SK-N-MC (cell line): Measurements from ENCODE around the gene KLF3.

Experiments used
- DNase-seq: peaks from one replicate; pipeline ENCODE4 v3.0.0-alpha.2; 2011; ENCODE audit warnings: low read depth, low spot score
- H3K27ac ChIP-seq: fragments of 200-600 bp; sonication (generic); 2 replicates; pipeline ENCODE4 v1.5.1; 2016; ENCODE audit warnings: mixed run types
- H3K36me3 ChIP-seq: fragments of 200-600 bp; sonication (generic); 2 replicates; pipeline ENCODE4 v1.6.1; 2017; ENCODE audit warnings: antibody characterized with exemption, low read length, mixed read lengths; ENCODE audit not compliant: insufficient read depth
- H3K4me3 ChIP-seq: fragments of 200-600 bp; sonication (generic); 2 replicates; pipeline ENCODE4 v1.5.1; 2016
- H3K9ac ChIP-seq: fragments of 200-600 bp; sonication (generic); 2 replicates; pipeline ENCODE4 v1.8.0; 2017; ENCODE audit warnings: mixed run types, mixed read lengths; ENCODE audit not compliant: insufficient read length
- H3K9me3 ChIP-seq: fragments of 200-600 bp; sonication (generic); 2 replicates; pipeline ENCODE4 v1.6.1; 2017; ENCODE audit warnings: low read depth, mild to moderate bottlenecking, antibody characterized with exemption, low read length, moderate library complexity, mixed read lengths
- EZH2 ChIP-seq: fragments of 200-600 bp; sonication (generic); IDR thresholded peaks from one replicate; pipeline ENCODE4 v1.6.1; 2017; ENCODE audit warnings: antibody characterized with exemption
- FOXP2 ChIP-seq: optimal IDR thresholded peaks from 2 replicates; pipeline ENCODE3; 2011; ENCODE audit warnings: mild to moderate bottlenecking, moderate library complexity; ENCODE audit not compliant: insufficient read depth; ENCODE audit errors: extremely low read length, control extremely low read depth
- POLR2AphosphoS5 ChIP-seq: IDR thresholded peaks from 2 replicates; pipeline ENCODE4 v1.6.1; 2012; ENCODE audit warnings: mild to moderate bottlenecking, low read depth, low read length, borderline replicate concordance

The KLF3 gene

GRCh38 chr4:38663090-38663800 lies 754 bp upstream of the KLF3 start:
- no peak for DNase-seq
- peak overlapping the region; percentile 32 for H3K9ac ChIP-seq
- no peak overlapping the region; the same call in 1 of the 2 replicates for H3K27ac ChIP-seq
- no peaks in the 10 kb centered on the region for H3K9me3 ChIP-seq
- no peak for TF ChIP-seq POLR2AphosphoS5
- TF ChIP-seq FOXP2, result no peak
- no peak for TF ChIP-seq EZH2
- H3K36me3 ChIP-seq, result no peaks in the 10 kb centered on the region
- H3K4me3 ChIP-seq, result peak overlapping the region; percentile 66

- Histone ChIP-seq H3K9ac (peak overlapping the region; percentile 79), H3K27ac (peak overlapping the region; percentile 94), H3K4me3 (peak overlapping the region; percentile 79), H3K36me3 (no peaks in the 10 kb centered on the region), H3K9me3 (no peaks in the 10 kb centered on the region)
- DNase-seq, result no peak
- no peak for TF ChIP-seq EZH2
- TF ChIP-seq POLR2AphosphoS5, result no peak
- no peak for TF ChIP-seq FOXP2
These were observed 855 bp downstream of the KLF3 start for GRCh38 chr4:38664706-38665401.

DNA sequence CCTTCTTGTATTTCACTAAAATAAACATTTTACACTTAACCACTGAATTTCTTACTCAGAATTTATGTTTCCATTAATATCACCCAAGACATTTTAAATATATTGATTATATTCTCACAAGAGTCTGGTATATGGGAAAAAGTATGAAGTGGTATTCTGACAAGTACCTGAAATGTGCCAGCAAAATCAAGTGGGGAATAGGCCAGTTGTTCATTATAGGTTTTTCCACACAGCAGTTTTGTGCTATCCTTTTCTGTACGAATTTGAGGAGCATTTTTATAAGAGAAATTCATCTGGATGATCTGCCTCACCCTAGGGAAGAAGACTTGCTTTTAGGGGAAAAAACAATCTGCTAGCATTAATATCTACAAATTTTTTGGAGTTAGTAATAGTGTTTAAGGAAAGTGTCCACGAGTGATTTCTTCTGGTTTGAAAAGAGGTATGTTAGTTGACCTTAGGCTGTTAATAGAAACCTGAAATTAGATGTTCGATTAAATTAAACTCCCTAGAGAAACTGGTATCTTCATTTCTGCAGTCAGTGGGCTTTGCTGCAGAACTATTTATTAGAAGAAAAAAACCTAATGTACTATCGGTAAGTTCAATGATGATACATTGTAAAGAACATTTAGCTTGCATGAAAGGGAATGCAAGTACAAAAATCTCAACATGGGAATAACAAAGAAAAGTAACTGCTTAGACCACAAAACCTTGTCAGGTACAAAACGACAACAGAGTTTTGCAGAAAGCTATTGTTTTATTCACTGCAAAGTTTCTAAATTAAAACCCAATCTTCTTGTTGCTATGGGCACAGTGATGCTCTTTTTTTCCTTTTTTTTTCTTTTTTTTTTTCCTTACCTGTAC lies 1.8 kb downstream of the KLF3 start:
- Histone ChIP-seq H3K9me3 (no peaks in the 10 kb centered on the region), H3K36me3 (no peaks in the 10 kb centered on the region), H3K9ac (peak overlapping the region; percentile 76), H3K27ac (peak overlapping the region; percentile 94), H3K4me3 (peak overlapping the region; percentile 79)
- TF ChIP-seq FOXP2, result no peak
- TF ChIP-seq POLR2AphosphoS5, result no peak
- no peak for TF ChIP-seq EZH2
- no peak for DNase-seq

GRCh38 chr4:38666766-38667084 lies 2.7 kb downstream of the KLF3 start:
- Histone ChIP-seq H3K9ac (peak overlapping the region; percentile 76), H3K4me3 (peak overlapping the region; percentile 79), H3K36me3 (no peaks in the 10 kb centered on the region), H3K9me3 (no peaks in the 10 kb centered on the region), H3K27ac (peak overlapping the region; percentile 94)
- no peak for DNase-seq
- TF ChIP-seq POLR2AphosphoS5 (no peak), FOXP2 (no peak), EZH2 (no peak)

DNA sequence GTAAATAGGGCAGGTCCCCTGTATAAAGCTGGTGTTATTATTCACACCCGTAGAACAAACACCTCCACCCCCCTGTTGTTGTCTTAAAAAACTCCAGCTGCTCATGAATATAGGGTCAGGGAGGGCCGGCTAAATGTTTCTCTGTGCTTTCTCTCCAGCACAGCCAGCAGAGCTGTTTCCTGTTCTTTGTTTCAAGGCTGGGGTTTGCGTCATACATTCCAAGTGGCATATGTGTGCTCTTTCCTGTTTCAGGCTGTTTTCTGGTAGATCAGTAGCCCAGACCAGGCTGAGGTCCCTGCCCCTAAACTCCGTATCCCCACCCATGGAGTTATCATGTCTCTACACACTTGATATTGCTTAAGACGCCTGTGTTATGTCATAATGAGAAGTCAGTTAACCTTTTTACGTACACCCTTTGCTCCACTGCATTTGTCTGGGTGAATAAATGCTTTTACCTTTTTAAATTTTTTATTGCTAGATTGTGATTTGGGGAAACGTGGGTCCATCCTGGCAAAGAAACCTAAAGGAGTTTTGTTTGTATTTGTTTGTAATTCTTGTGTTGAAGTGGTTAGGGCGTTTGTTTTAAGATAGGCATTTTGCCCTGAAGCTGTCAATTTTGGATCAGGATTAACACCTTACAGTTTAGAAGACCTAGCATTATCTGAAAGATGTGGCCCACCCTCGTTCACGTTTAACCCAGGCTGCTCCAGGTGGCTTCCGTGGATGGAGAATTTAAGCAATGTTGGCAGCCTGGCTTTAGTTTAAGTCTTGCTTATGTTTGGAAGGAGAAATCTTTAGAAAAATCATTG lies 3.3 kb downstream of the KLF3 start:
- Histone ChIP-seq H3K9ac (peak overlapping the region; percentile 76), H3K9me3 (no peaks in the 10 kb centered on the region), H3K4me3 (peak overlapping the region; percentile 79), H3K36me3 (no peaks in the 10 kb centered on the region), H3K27ac (peak overlapping the region; percentile 94)
- peak; percentile 86 for DNase-seq
- TF ChIP-seq FOXP2 (peak; percentile 5), EZH2 (no peak), POLR2AphosphoS5 (peak; percentile 15; the same call in 1 of the 2 replicates)

DNA sequence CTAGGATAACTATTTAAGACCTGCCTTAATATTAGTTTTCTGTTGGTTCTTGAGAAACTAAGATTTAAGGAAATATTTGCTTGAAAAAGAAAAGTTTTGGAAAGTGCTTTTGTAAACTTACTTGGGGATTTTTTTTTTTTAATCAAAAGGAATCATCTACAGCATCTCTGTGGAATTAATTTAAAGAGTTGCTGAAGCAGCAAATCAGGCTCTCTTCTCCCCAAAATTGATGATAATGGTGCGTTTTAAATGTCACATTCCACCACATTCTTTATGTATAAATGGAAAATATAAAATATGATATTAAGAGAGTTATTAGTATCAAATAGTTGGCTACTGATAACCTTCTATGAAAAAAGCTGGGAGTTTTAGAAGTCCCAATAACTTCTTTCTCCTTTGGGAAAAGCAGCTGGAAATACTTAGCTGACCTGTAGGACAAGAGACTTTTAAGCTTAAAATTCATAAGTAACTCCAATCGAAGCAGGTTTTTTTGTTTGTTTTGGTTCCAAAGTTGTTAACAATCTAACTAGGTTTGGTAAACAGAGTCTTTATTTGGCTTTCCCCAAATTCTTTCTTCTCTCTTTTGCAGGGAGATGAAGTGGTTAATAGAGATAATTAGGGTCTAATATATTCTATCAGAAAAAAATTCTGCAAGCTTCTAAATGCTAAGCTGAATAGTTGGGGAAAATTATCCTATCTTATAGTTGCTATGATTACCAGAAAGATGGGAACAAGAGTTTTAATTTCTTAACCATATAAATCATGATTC lies 4.4 kb downstream of the KLF3 start:
- Histone ChIP-seq H3K4me3 (peak overlapping the region; percentile 79), H3K27ac (peak overlapping the region; percentile 94; the same call in 1 of the 2 replicates), H3K36me3 (no peaks in the 10 kb centered on the region), H3K9me3 (no peaks in the 10 kb centered on the region), H3K9ac (peak overlapping the region; percentile 73)
- TF ChIP-seq FOXP2 (no peak), POLR2AphosphoS5 (no peak), EZH2 (no peak)
- no peak for DNase-seq

- no peak overlapping the region for H3K9ac ChIP-seq
- no peaks in the 10 kb centered on the region for H3K9me3 ChIP-seq
- no peaks in the 10 kb centered on the region for H3K36me3 ChIP-seq
- no peak for TF ChIP-seq EZH2
- TF ChIP-seq FOXP2, result no peak
- TF ChIP-seq POLR2AphosphoS5, result no peak
- H3K27ac ChIP-seq, result peak overlapping the region; percentile 19; the same call in 1 of the 2 replicates
- peak overlapping the region; percentile 43; the same call in 1 of the 2 replicates for H3K4me3 ChIP-seq
- no peak for DNase-seq
These were observed 5.2 kb downstream of the KLF3 start for GRCh38 chr4:38669208-38669607.
